Heart right ventricle (tissue), 16 donors: ENCODE results near the gene CDIPT. TPM values are rescaled to one million over a fixed set of nuclear protein-coding genes. Genes with fewer than 3 reads are reported as not detected.

Source experiments
- ATAC-seq, 8 donors: fragments of 200-7000 bp; cut with Tn5 transposase; one replicate each; pipeline ENCODE4 v1.9.1; 2020; ENCODE audit warnings: mild to moderate bottlenecking in 8 of 8, moderate library complexity in 8 of 8, moderate number of reproducible peaks in 1 of 8
- DNase-seq, 2 donors: peaks; one replicate each; pipeline ENCODE4 v3.0.0-alpha.2; 2020
- H3K27ac ChIP-seq, 10 donors: fragments of 200-600 bp; sonication (generic) in 2 of 10; one replicate each; pipeline versions ENCODE4 v1.5.0 to v1.8.0; 2020 to 2022; ENCODE audit warnings: mild to moderate bottlenecking in 3 of 10
- H3K27me3 ChIP-seq, 7 donors: fragments of 200-600 bp; one replicate each; pipeline ENCODE4 v1.8.0; 2021 to 2022; ENCODE audit warnings: mild to moderate bottlenecking in 2 of 7
- H3K36me3 ChIP-seq, 9 donors: fragments of 200-600 bp; sonication (generic) in 1 of 9; one replicate each; pipeline versions ENCODE4 v1.5.0 to v1.8.0; 2020 to 2022; ENCODE audit warnings: mild to moderate bottlenecking in 2 of 9
- H3K4me1 ChIP-seq, 9 donors: fragments of 200-600 bp; sonication (generic) in 1 of 9; one replicate each; pipeline versions ENCODE4 v1.5.0 to v1.8.0; 2020 to 2022; ENCODE audit warnings: mild to moderate bottlenecking in 4 of 9
- H3K4me3 ChIP-seq, 10 donors: fragments of 200-600 bp; sonication (generic) in 2 of 10; one replicate each; pipeline versions ENCODE4 v1.5.0 to v1.8.0; 2020 to 2022; ENCODE audit warnings: mild to moderate bottlenecking in 7 of 10, moderate library complexity in 2 of 10
- H3K9me3 ChIP-seq, 11 donors: fragments of 200-600 bp in 10 of 11; sonication (generic) in 2 of 11; one replicate each; pipeline versions ENCODE4 v1.5.0 to v1.8.0; 2013 to 2022; ENCODE audit warnings: mild to moderate bottlenecking in 2 of 11, control low read depth in 1 of 11, moderate library complexity in 1 of 11
- CTCF ChIP-seq, 9 donors: fragments of 200-600 bp; sonication (generic) in 2 of 9; IDR thresholded peaks; one replicate each; pipeline versions ENCODE4 v1.5.0 to v1.8.0; 2021 to 2022; ENCODE audit warnings: antibody characterized with exemption in 9 of 9, mild to moderate bottlenecking in 5 of 9, moderate library complexity in 1 of 9
- WGBS, 2 donors: extraction: QIAGEN DNeasy Blood & Tissue Kit; methylation state at CpG; one replicate each; pipeline ENCODE4 v1.1.7; 2013; ENCODE audit warnings: inconsistent platforms in 1 of 2; 5-methylcytosine and 5-hydroxymethylcytosine counted together
- intact Hi-C, 10 donors: fragments of 100-400 bp; cut with DNase I; formaldehyde crosslinking; loops; one replicate each; pipeline versions ENCODE4 v1.11.1 to v1.14.2; 2022
- polyA plus RNA-seq, 2 donors: library from polyadenylated mRNA; stranded (reverse); fragments of 200-250 nt; gene quantifications; one replicate each; pipeline ENCODE4 v1.2.3, GENCODE V29; 2013
- total RNA-seq, 10 donors: library from RNA; stranded (reverse); fragmentation: NEBNext Ultra II Directional in 3 of 10; extraction: Animal tissue kit (Norgen Biotek cat#: 25700) in 3 of 10; gene quantifications; one replicate each; pipeline versions ENCODE4 v1.2.1 to v1.2.4, GENCODE V29; 2021 to 2023
- donor health status: Arrhythmogenic right ventricular cardiomyopathy.
- donor health status: ischemic (EF 13 %, LVEDD 7.1; RV severe dilation, severe dysfunction).
- donor health status: healthy with polysubstance abuse.
- donor health status: DM: no; HTN: yes; CAD: no.
- donor health status: DM: no; HTN: no; CAD: no.
- donor health status: ischemic (EF 25% LVEDD 6.9; RV normal size, moderate dysfunction).
- donor health status: ischemic (EF 25% LVEDD 5.7; RV mildly dilated, moderate dysfunction).
- donor health status: healthy.
- donor health status: DM: yes; HTN: yes; CAD: no.
- donor health status: Ischemic cardiomyopathy.
- donor health status: ischemic (EF 35%, LVEDD 5.7; RV mildly dilated, moderate dysfunction).
- donor health status: nonischemic (EF 11% LVEDD 7.7; RV severe dilation, severe dysfunction).
- donor health status: DM: yes; HTN: yes; CAD: no.
- donor health status: PGD.
- donor health status: ischemic (EF 29% LVEDD 5.4; RV normal size, mild dysfunction).
- donor health status: nonischemic (EF 23%, LVEDD 6.1; RV moderate dilation, normal function).

CDIPT gene
- total and polyA plus RNA-seq, 12 donors = 55.1 to 99.6 (median 72.7) TPM

GRCh38 chr16:29816694-29817441 lies 46.2 kb downstream of the CDIPT start:
- intact Hi-C loops = loop anchor here in 6 of 10 donors (1.0 to 10.0 kb wide), 7 partner anchors 27 to 838 kb away; partner anchors contain the start of genes CDIPT (in 5 of the 6), FBRS (in 1 of the 6), HIRIP3 (in 1 of the 6) and INO80E (in 1 of the 6)
- H3K4me1 ChIP-seq = peaks cover 12 to 78% (median 65%) of the 10 kb centered on the region in 9 donors
- peak overlapping the region; percentile 77 to 96 (median 90) for H3K27ac ChIP-seq
- peak in 1 of 9 donors; percentile 7 for TF ChIP-seq CTCF (IDR thresholded peaks at IDR 0.05)
- DNase-seq (peak; percentile 58 to 69), ATAC-seq (peak; percentile 9 to 57 (median 46))
- peaks cover 0 to 11% (median 0%) of the 10 kb centered on the region in 7 donors for H3K27me3 ChIP-seq
- peaks cover 0 to 25% (median 0%) of the 10 kb centered on the region in 9 donors for H3K36me3 ChIP-seq
- H3K9me3 ChIP-seq = no peaks in the 10 kb centered on the region
- peak overlapping the region; percentile 57 to 80 (median 71) for H3K4me3 ChIP-seq
- WGBS, 2 donors = 3 to 4% methylated on average over 35 to 37 of the region's 37 CpGs

- H3K4me3 ChIP-seq = peak within 1 kb of the TSS; percentile 57 to 80 (median 71)
- peaks cover 0 to 25% (median 0%) of the 10 kb centered on the region in 9 donors for H3K36me3 ChIP-seq
- H3K4me1 ChIP-seq = peaks cover 8 to 78% (median 65%) of the 10 kb centered on the region in 9 donors
- 0% methylated on average over 67 to 70 of the region's 70 CpGs for WGBS, 2 donors
- peak; percentile 78 to 97 (median 91) for TF ChIP-seq CTCF (IDR thresholded peaks at IDR 0.05)
- peaks cover 0 to 16% (median 0%) of the 10 kb centered on the region in 7 donors for H3K27me3 ChIP-seq
- peak within 1 kb of the TSS; percentile 77 to 96 (median 90) for H3K27ac ChIP-seq
- DNase-seq (peak; percentile 98 to 99), ATAC-seq (peak; percentile 82 to 91 (median 86))
- H3K9me3 ChIP-seq = no peaks in the 10 kb centered on the region
- intact Hi-C loops = loop anchor here in 6 of 10 donors (1.0 to 10.0 kb wide), 7 partner anchors 26 to 839 kb away; partner anchors contain the start of genes CDIPT (in 5 of the 6), FBRS (in 1 of the 6), HIRIP3 (in 1 of the 6) and INO80E (in 1 of the 6)
Measured at GRCh38 chr16:29815793-29816693, 47.0 kb downstream of the CDIPT start, which contains the start of gene PAGR1. Gene PAGR1 (plus strand): TSS chr16:29816152. CDS start chr16:29816526, 374 bp downstream.

DNA sequence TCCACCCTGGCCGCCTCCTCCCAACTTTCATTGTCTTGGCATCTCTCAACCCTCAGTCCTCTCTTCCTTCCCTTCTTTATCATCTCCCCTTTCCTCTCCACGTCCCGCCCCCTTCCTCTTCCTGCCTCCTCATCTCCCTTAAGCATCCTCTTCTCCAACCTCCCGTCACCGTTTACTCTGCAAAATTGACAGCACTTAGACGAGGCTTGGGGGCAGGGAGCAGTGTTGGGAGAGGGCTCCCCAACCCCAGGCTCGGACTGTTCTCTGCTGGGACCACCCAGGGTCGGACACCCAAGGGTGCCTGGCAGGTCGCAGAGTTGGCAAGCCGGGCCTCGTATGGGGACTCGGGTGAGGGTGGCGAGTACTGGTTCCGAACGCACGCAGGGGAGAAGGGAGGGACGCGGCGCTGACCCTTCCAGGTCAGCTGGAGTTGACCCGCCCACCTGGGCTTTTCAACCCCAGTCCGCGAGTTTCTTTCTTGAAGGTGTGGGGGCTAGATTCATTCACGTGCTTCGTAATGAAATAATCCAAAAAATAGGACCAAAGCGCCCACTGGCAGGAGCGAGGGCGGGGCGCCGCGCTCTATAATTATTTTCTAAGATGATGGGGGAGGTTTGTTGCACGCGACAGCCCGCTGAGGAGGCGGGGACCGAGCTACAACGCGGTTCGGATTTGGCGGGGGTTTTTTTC lies 47.8 kb downstream of the CDIPT start:
- no peaks in the 10 kb centered on the region for H3K9me3 ChIP-seq
- no peak for TF ChIP-seq CTCF (IDR thresholded peaks at IDR 0.05)
- peak in 1 of 2 donors; percentile 31 for DNase-seq
- peaks cover 0 to 16% (median 0%) of the 10 kb centered on the region in 7 donors for H3K27me3 ChIP-seq
- 5% methylated on average over 39 of the region's 39 CpGs for WGBS, 2 donors
- H3K4me1 ChIP-seq = peaks cover 17 to 84% (median 65%) of the 10 kb centered on the region in 9 donors
- intact Hi-C loops = loop anchor here in 6 of 10 donors (5.0 to 10.0 kb wide), 5 partner anchors 47 to 840 kb away; partner anchors contain the start of genes CDIPT (in 4 of the 6), FBRS (in 1 of the 6), HIRIP3 (in 1 of the 6) and INO80E (in 1 of the 6)
- no peak for ATAC-seq
- H3K36me3 ChIP-seq = peaks cover 0 to 28% (median 0%) of the 10 kb centered on the region in 9 donors
- H3K4me3 ChIP-seq = peak overlapping the region in 9 of 10 donors; percentile 63 to 80 (median 71)
- H3K27ac ChIP-seq = peak overlapping the region in 9 of 10 donors; percentile 77 to 96 (median 91)
